DND-41 (cell line): ENCODE data around the gene ZNF514.

ENCODE experiments used
- ATAC-seq: fragments of 200-7000 bp; cut with Tn5 transposase; 3 replicates; pipeline ENCODE4 v1.9.1; 2021; ENCODE audit warnings: low read depth; ENCODE audit not compliant: insufficient read depth
- DNase-seq: peaks from one replicate; pipeline ENCODE4 v3.0.0-alpha.2; 2020
- H2AFZ ChIP-seq: 2 replicates; pipeline ENCODE4 v1.6.0; 2012; ENCODE audit warnings: low read depth, low read length
- H3K27ac ChIP-seq: 2 replicates; pipeline ENCODE4 v1.5.1; 2012; ENCODE audit warnings: low read length, inconsistent platforms
- H3K27me3 ChIP-seq: fragments of 200-600 bp; sonication (generic); 2 replicates; pipeline ENCODE4 v1.6.0; 2012; ENCODE audit warnings: low read length, mild to moderate bottlenecking, inconsistent platforms; ENCODE audit not compliant: insufficient read depth, poor library complexity
- H3K36me3 ChIP-seq: 2 replicates; pipeline ENCODE4 v1.5.1; 2012; ENCODE audit warnings: low read length, inconsistent platforms; ENCODE audit not compliant: insufficient read depth
- H3K4me1 ChIP-seq: 2 replicates; pipeline ENCODE4 v1.5.1; 2012; ENCODE audit warnings: mild to moderate bottlenecking, low read length; ENCODE audit not compliant: insufficient read depth
- H3K4me2 ChIP-seq: 2 replicates; pipeline ENCODE4 v1.6.0; 2012; ENCODE audit warnings: mild to moderate bottlenecking, moderate library complexity, low read length, inconsistent platforms; ENCODE audit not compliant: insufficient read depth
- H3K4me3 ChIP-seq, 2 experiments: fragments of 200-600 bp in 1 of 2; shearing (Covaris generic) in 1 of 2; 2 replicates each; pipeline ENCODE4 v1.5.1; 2012 to 2016; ENCODE audit warnings: inconsistent platforms in 2 of 2, low read length in 2 of 2, mild to moderate bottlenecking in 2 of 2, low read depth in 1 of 2, moderate library complexity in 1 of 2
- H3K79me2 ChIP-seq: 2 replicates; pipeline ENCODE4 v1.6.0; 2012; ENCODE audit warnings: low read length, inconsistent platforms; ENCODE audit not compliant: insufficient read depth
- H3K9ac ChIP-seq: 2 replicates; pipeline ENCODE4 v1.6.0; 2012; ENCODE audit warnings: low read depth, mild to moderate bottlenecking, inconsistent platforms, low read length, moderate library complexity
- H3K9me3 ChIP-seq: 2 replicates; pipeline ENCODE4 v1.5.1; 2012; ENCODE audit warnings: low read length, moderate library complexity, mild to moderate bottlenecking, inconsistent platforms; ENCODE audit not compliant: insufficient read depth, severe bottlenecking
- H4K20me1 ChIP-seq: 2 replicates; pipeline ENCODE4 v1.6.0; 2012; ENCODE audit warnings: low read length; ENCODE audit not compliant: insufficient read depth
- EZH2 ChIP-seq: IDR thresholded peaks from 3 replicates; pipeline ENCODE4 v1.6.1; 2012; ENCODE audit warnings: borderline replicate concordance, low read depth, mild to moderate bottlenecking, moderate library complexity, low read length, inconsistent platforms; ENCODE audit not compliant: severe bottlenecking
- TF ChIP-seq, protein P1 (sequence below): IDR thresholded peaks from 2 replicates; pipeline ENCODE4 v1.5.1; 2012; ENCODE audit warnings: borderline replicate concordance, low read length, moderate library complexity, mild to moderate bottlenecking; ENCODE audit not compliant: poor library complexity, severe bottlenecking; ENCODE audit errors: extremely low read depth

Gene ZNF514

DNA sequence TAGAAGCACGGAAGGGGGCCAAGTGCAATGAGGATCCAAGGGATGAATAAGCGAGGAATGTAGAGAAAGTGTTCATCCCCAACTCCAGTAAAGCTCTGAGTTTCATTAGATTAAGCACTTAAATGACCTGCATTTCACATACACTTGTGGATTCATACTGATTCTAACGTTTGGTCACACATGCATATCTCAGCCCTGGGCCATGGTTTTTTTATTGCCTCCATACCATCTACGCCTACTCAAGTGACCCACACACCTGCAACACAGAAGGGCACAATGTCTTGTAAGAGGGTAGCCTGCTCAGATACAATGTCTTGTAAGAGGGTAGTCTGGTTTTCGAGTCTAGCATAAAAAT, 37.5 kb downstream of the ZNF514 start:
- ATAC-seq: peak; percentile 8; the same call in 1 of the 3 replicates
- H3K27ac ChIP-seq: peak overlapping the region; percentile 99
- TF ChIP-seq EZH2: no peak
- TF ChIP-seq, protein P1, sequence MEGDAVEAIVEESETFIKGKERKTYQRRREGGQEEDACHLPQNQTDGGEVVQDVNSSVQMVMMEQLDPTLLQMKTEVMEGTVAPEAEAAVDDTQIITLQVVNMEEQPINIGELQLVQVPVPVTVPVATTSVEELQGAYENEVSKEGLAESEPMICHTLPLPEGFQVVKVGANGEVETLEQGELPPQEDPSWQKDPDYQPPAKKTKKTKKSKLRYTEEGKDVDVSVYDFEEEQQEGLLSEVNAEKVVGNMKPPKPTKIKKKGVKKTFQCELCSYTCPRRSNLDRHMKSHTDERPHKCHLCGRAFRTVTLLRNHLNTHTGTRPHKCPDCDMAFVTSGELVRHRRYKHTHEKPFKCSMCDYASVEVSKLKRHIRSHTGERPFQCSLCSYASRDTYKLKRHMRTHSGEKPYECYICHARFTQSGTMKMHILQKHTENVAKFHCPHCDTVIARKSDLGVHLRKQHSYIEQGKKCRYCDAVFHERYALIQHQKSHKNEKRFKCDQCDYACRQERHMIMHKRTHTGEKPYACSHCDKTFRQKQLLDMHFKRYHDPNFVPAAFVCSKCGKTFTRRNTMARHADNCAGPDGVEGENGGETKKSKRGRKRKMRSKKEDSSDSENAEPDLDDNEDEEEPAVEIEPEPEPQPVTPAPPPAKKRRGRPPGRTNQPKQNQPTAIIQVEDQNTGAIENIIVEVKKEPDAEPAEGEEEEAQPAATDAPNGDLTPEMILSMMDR: no peak

DNA sequence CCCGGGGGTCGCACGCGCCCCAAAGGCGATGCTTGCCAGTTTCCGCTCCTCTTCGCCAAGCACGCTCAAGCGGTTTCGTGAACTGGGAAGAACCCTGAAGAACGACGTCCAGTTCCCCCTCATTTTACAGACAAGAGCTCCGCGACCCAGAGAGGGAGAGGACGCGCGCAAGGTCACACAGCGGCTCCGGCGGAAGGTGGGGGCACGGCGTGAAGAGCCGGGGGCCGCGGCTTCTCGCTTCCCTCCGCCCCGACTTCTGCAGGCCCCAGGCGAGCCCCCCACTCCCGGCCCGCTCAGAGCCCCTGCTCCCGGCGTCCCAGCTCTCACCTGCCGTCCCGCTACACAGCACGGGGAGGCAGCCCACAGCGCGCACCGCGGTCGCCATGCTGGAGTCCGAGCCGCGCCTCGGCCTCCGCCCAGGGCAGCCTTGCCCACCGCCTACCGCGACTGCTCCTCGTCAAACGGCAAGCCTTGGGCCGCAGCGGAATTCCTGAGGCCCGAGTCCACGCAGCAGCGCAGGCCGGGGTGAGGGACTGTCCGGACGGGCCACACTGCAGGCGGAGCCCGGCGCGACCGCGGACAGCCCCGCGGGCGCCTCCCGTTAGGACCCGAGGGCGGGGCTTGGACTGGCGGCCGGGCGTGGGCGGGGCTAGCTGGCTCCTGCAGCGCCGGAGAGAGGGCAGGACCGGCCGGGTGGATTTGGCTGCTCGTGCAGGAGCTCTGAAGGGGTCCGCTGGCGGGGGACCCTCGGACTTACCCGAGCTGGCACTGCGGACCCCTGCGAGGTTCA, 38.0 kb downstream of the ZNF514 start, which contains the start of gene MRPS5:
Gene MRPS5 (minus strand): TSS at position 402 of the 790 bp plus-strand sequence. CDS start 17 bp downstream, at position 385.
- ATAC-seq: peak; percentile 89
- H3K9ac ChIP-seq: peak within 1 kb of the TSS; percentile 99
- H3K4me1 ChIP-seq: peaks cover 36% of the 10 kb centered on the region
- H3K36me3 ChIP-seq: peaks cover 23% of the 10 kb centered on the region
- peak within 1 kb of the TSS; percentile 98 for H2AFZ ChIP-seq
- no peaks in the 10 kb centered on the region for H3K9me3 ChIP-seq
- peak within 1 kb of the TSS; percentile 72 to 85 for H3K4me3 ChIP-seq
- TF ChIP-seq, protein P1: peak; percentile 14
- TF ChIP-seq EZH2: no peak
- peaks cover 16% of the 10 kb centered on the region; the same call in 1 of the 2 replicates for H4K20me1 ChIP-seq
- H3K79me2 ChIP-seq: peaks cover 52% of the 10 kb centered on the region
- H3K27me3 ChIP-seq: no peaks in the 10 kb centered on the region
- peak within 1 kb of the TSS; percentile 99 for H3K27ac ChIP-seq
- DNase-seq: peak; percentile 86
- peak within 1 kb of the TSS; percentile 99 for H3K4me2 ChIP-seq

More for the DNA sequence above, 37.5 kb downstream of the ZNF514 start:
- H3K4me3 ChIP-seq: peak overlapping the region; percentile 72 to 85
- no peaks in the 10 kb centered on the region for H3K27me3 ChIP-seq
- H4K20me1 ChIP-seq: peaks cover 16% of the 10 kb centered on the region; the same call in 1 of the 2 replicates
- peaks cover 19% of the 10 kb centered on the region for H3K36me3 ChIP-seq
- H3K9ac ChIP-seq: peak overlapping the region; percentile 99
- no peaks in the 10 kb centered on the region for H3K9me3 ChIP-seq
- no peak for DNase-seq
- H3K79me2 ChIP-seq: peaks cover 50% of the 10 kb centered on the region
- H3K4me2 ChIP-seq: peak overlapping the region; percentile 99
- peaks cover 36% of the 10 kb centered on the region for H3K4me1 ChIP-seq
- peak overlapping the region; percentile 98 for H2AFZ ChIP-seq

DNA sequence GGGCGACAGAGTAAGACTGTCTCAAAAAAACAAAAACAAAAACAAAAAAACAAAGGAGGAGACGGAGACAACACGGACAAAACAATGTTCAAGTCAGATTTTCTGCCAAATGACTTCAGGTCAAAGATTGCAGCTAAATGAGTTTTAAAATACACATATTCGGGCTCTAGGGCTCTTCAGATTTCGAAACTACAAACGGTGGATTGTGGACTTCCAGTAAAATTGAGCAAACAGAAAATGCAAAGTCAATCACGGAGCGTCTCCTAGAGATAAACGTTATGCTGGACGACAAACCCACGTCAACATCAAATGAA, 38.6 kb downstream of the ZNF514 start:
- no peaks in the 10 kb centered on the region for H3K27me3 ChIP-seq
- no peak for TF ChIP-seq EZH2
- TF ChIP-seq, protein P1: no peak
- peak overlapping the region; percentile 98 for H2AFZ ChIP-seq
- peak overlapping the region; percentile 99 for H3K9ac ChIP-seq
- peaks cover 56% of the 10 kb centered on the region for H3K79me2 ChIP-seq
- ATAC-seq (no peak), DNase-seq (no peak)
- no peaks in the 10 kb centered on the region for H3K9me3 ChIP-seq
- peak overlapping the region; percentile 99 for H3K27ac ChIP-seq
- peaks cover 16% of the 10 kb centered on the region; the same call in 1 of the 2 replicates for H4K20me1 ChIP-seq
- H3K36me3 ChIP-seq: peaks cover 27% of the 10 kb centered on the region
- H3K4me3 ChIP-seq: peak overlapping the region; percentile 72 to 85
- peak overlapping the region; percentile 99 for H3K4me2 ChIP-seq
- peaks cover 36% of the 10 kb centered on the region for H3K4me1 ChIP-seq
